Natural killer cell (primary cell): ENCODE results near the gene EVI5. TPM values are rescaled to one million over a fixed set of nuclear protein-coding genes. Genes with fewer than 3 reads are reported as not detected.
"Not testable (repeated sequence)": the region's sequence is repeated elsewhere in the genome, so short reads cannot be mapped to it uniquely, and the experiment has no call there.

ENCODE experiments used
- ATAC-seq, 3 donors: fragments of 150-1000 bp in 2 of 3; fragments of 200-7000 bp in 1 of 3; cut with Tn5 transposase; 1 replicate in 1 of 3; 2 replicates in 2 of 3; pipeline ENCODE4 v1.10.0; 2021; ENCODE audit warnings: mild to moderate bottlenecking in 2 of 3, moderate library complexity in 2 of 3
- DNase-seq, 2 donors: peaks; one replicate each; pipeline versions ENCODE4 v3.0.0 to v3.0.0-alpha.2; 2013 to 2021; ENCODE audit warnings: mixed read lengths in 1 of 2
- H3K27ac ChIP-seq: one replicate; pipeline ENCODE4 v1.5.1; 2013; ENCODE audit warnings: mild to moderate bottlenecking, low read length
- H3K27me3 ChIP-seq: one replicate; pipeline ENCODE4 v1.6.1; 2013; ENCODE audit warnings: low read length; ENCODE audit not compliant: control insufficient read depth, insufficient read depth
- H3K36me3 ChIP-seq: one replicate; pipeline ENCODE4 v1.6.1; 2013; ENCODE audit warnings: low read length; ENCODE audit not compliant: control insufficient read depth, insufficient read depth
- H3K4me1 ChIP-seq: one replicate; pipeline ENCODE4 v1.6.1; 2013; ENCODE audit warnings: low read length; ENCODE audit not compliant: control insufficient read depth, insufficient read depth
- H3K4me3 ChIP-seq: one replicate; pipeline ENCODE4 v1.5.1; 2013; ENCODE audit warnings: low read length
- H3K9me3 ChIP-seq: one replicate; pipeline ENCODE4 v1.6.1; 2013; ENCODE audit warnings: low read length; ENCODE audit not compliant: control insufficient read depth, insufficient read depth
- H3K27ac Mint-ChIP-seq, 2 donors: one replicate each; pipeline ENCODE4 v1.8.0; 2022; ENCODE audit warnings: mild to moderate bottlenecking in 2 of 2, mixed read lengths in 2 of 2, moderate library complexity in 1 of 2
- H3K27me3 Mint-ChIP-seq, 2 donors: one replicate each; pipeline ENCODE4 v1.8.0; 2022; ENCODE audit warnings: low read depth in 2 of 2, mixed read lengths in 2 of 2
- H3K36me3 Mint-ChIP-seq: one replicate; pipeline ENCODE4 v1.8.0; 2022; ENCODE audit warnings: mixed read lengths
- H3K4me1 Mint-ChIP-seq, 2 donors: one replicate each; pipeline ENCODE4 v1.8.0; 2022; ENCODE audit warnings: mixed read lengths in 2 of 2
- H3K4me3 Mint-ChIP-seq: one replicate; pipeline ENCODE4 v1.8.0; 2022; ENCODE audit warnings: mild to moderate bottlenecking, moderate library complexity, mixed read lengths
- H3K9me3 Mint-ChIP-seq, 2 donors: one replicate each; pipeline ENCODE4 v1.8.0; 2022; ENCODE audit warnings: mixed read lengths in 2 of 2
- CTCF ChIP-seq: fragments of 200-600 bp; IDR thresholded peaks from one replicate; pipeline ENCODE4 v1.8.0; 2022; ENCODE audit warnings: antibody characterized with exemption
- WGBS: methylation state at CpG from one replicate; pipeline ENCODE4 v1.1.7; 2013; ENCODE audit warnings: missing lambda C conversion rate; ENCODE audit not compliant: insufficient coverage; 5-methylcytosine and 5-hydroxymethylcytosine counted together
- intact Hi-C: fragments of 100-400 bp; cut with micrococcal nuclease; formaldehyde crosslinking; loops from one replicate; pipeline ENCODE4 v1.14.2; 2022
- total RNA-seq, 4 donors: library from RNA; stranded (reverse); fragments of 120-200 nt in 1 of 4; gene quantifications; one replicate each; pipeline versions ENCODE4 v1.2.3 to v1.2.4, GENCODE V29; 2013 to 2022

EVI5 gene
- total RNA-seq, 3 donors from 2014 or later (not counting 1 experiment from before 2014, with no cell fraction given) = 3.9 to 6.0 (median 5.5) TPM

GRCh38 chr1:92749024-92749634, 35.8 kb downstream of the EVI5 start:
- Histone ChIP-seq H3K27me3 (no peaks in the 10 kb centered on the region), H3K36me3 (no peaks in the 10 kb centered on the region), H3K4me3 (no peak overlapping the region), H3K4me1 (no peaks in the 10 kb centered on the region), H3K9me3 (no peaks in the 10 kb centered on the region), H3K27ac (no peak overlapping the region)
- Mint-ChIP-seq H3K4me1 (no peaks in the 10 kb centered on the region), H3K4me3 (no peak overlapping the region), H3K27me3 (peaks cover 0 to 4% of the 10 kb centered on the region in 2 donors), H3K27ac (no peak overlapping the region), H3K36me3 (no peaks in the 10 kb centered on the region), H3K9me3 (no peaks in the 10 kb centered on the region)
- WGBS = no CpG with 5 or more reads among the region's 1 CpG
- DNase-seq (peak in 1 of 2 donors; percentile 69), ATAC-seq (peak; percentile 50 to 75 (median 62))
- intact Hi-C loops = loop anchor here (1.0 kb wide), 1 partner anchor 69 kb away; no protein-coding TSS in a partner anchor
- TF ChIP-seq CTCF = peak; percentile 65

GRCh38 chr1:92748138-92748537, 36.8 kb downstream of the EVI5 start:
- WGBS = 93% methylated on average over 3 of the region's 3 CpGs
- H3K4me1 ChIP-seq = no peaks in the 10 kb centered on the region
- no peak for ATAC-seq
- H3K4me3 Mint-ChIP-seq = no peak overlapping the region
- H3K36me3 Mint-ChIP-seq = no peaks in the 10 kb centered on the region
- H3K27me3 ChIP-seq = no peaks in the 10 kb centered on the region
- no peak overlapping the region for H3K4me3 ChIP-seq
- H3K27ac ChIP-seq = no peak overlapping the region
- no peak for TF ChIP-seq CTCF
- intact Hi-C loops = no loop called here
- DNase-seq = no peak
- no peaks in the 10 kb centered on the region for H3K9me3 ChIP-seq
- H3K9me3 Mint-ChIP-seq = no peaks in the 10 kb centered on the region
- H3K27ac Mint-ChIP-seq = no peak overlapping the region
- peaks cover 0 to 4% of the 10 kb centered on the region in 2 donors for H3K27me3 Mint-ChIP-seq
- H3K36me3 ChIP-seq = no peaks in the 10 kb centered on the region
- H3K4me1 Mint-ChIP-seq = no peaks in the 10 kb centered on the region

- DNase-seq (no peak), ATAC-seq (no peak)
- H3K27me3 Mint-ChIP-seq = peaks cover 0 to 2% of the 10 kb centered on the region in 2 donors
These were observed 37.2 kb downstream of the EVI5 start for GRCh38 chr1:92747735-92748134.

GRCh38 chr1:92746255-92746654, 38.7 kb downstream of the EVI5 start:
- H3K36me3 Mint-ChIP-seq, intact Hi-C loops, H3K9me3 Mint-ChIP-seq, H3K4me1 Mint-ChIP-seq, DNase-seq, H3K4me3 ChIP-seq, ATAC-seq, H3K27ac Mint-ChIP-seq, H3K27me3 ChIP-seq, H3K27me3 Mint-ChIP-seq, H3K4me1 ChIP-seq, H3K9me3 ChIP-seq, H3K27ac ChIP-seq, H3K36me3 ChIP-seq, H3K4me3 Mint-ChIP-seq: not testable (repeated sequence)
- WGBS = 97% methylated on average over 3 of the region's 4 CpGs

More at GRCh38 chr1:92747735-92748134, 37.2 kb downstream of the EVI5 start:
- Mint-ChIP-seq H3K4me3 (no peak overlapping the region), H3K9me3 (no peaks in the 10 kb centered on the region), H3K4me1 (no peaks in the 10 kb centered on the region), H3K27ac (no peak overlapping the region), H3K36me3 (no peaks in the 10 kb centered on the region)
- no peaks in the 10 kb centered on the region for H3K36me3 ChIP-seq
- intact Hi-C loops = no loop called here
- no peak overlapping the region for H3K4me3 ChIP-seq
- TF ChIP-seq CTCF = no peak
- H3K9me3 ChIP-seq = no peaks in the 10 kb centered on the region
- WGBS = 83% methylated on average over 1 of the region's 1 CpG
- no peaks in the 10 kb centered on the region for H3K4me1 ChIP-seq
- no peaks in the 10 kb centered on the region for H3K27me3 ChIP-seq
- H3K27ac ChIP-seq = no peak overlapping the region
